Testis (tissue), 2 donors: ENCODE measurements around the gene LRRFIP2.

Experiments
- CTCF ChIP-seq, 3 experiments: fragments of 450-650 bp in 2 of 3; fragments of 200-600 bp in 1 of 3; sonication (generic) in 1 of 3; IDR thresholded peaks; one replicate each; pipeline ENCODE4 v1.5.1; 2016 to 2019; ENCODE audit warnings: antibody characterized with exemption in 3 of 3, mild to moderate bottlenecking in 2 of 3, moderate library complexity in 1 of 3
- POLR2A ChIP-seq: fragments of 450-650 bp; IDR thresholded peaks from one replicate; pipeline ENCODE4 v1.6.1; 2017; ENCODE audit warnings: antibody characterized with exemption, mild to moderate bottlenecking, moderate library complexity

GRCh38 chr3:37074178-37074577, 100.2 kb downstream of the LRRFIP2 start:
- TF ChIP-seq CTCF (IDR thresholded peaks at IDR 0.05) = no peak
- TF ChIP-seq POLR2A = no peak
